Dermis microvascular lymphatic vessel endothelial cell (primary cell): ENCODE results near the gene TFDP3. TPM values are rescaled to one million over a fixed set of nuclear protein-coding genes. Genes with fewer than 3 reads are reported as not detected.

Experiments used
- DNase-seq, 2 donors: peaks; one replicate each; pipeline versions ENCODE4 v3.0.0 to v3.0.0-alpha.2; 2010; ENCODE audit warnings: low read depth in 2 of 2
- total RNA-seq: library from RNA; depleted of rRNA; stranded (reverse); fragments of >200 nt; gene quantifications from 2 replicates; pipeline ENCODE4 v1.2.1, GENCODE V29; 2014

TFDP3 gene
- total RNA-seq, 1 donor from 2014 or later: not detected

DNA sequence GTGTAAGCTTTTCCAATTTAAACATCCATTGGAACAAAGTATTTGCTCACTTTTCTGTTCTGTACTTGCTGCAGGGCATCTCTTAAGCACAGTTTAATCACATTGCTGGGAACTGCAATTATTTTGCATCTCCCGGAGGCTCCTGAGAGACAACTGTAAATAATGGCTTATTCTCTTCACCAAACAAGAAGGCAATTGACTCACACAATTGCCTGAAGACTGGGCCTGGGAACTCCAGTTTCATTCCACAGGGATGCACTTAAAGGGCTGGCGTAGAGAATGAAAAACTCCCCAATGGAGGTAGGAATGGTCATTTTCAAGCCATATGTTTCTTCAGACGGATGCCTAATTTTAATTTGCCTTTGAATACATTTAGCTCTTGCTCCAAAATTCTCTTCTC is 29.5 kb downstream of the TFDP3 start:
- DNase-seq: no peak

DNA sequence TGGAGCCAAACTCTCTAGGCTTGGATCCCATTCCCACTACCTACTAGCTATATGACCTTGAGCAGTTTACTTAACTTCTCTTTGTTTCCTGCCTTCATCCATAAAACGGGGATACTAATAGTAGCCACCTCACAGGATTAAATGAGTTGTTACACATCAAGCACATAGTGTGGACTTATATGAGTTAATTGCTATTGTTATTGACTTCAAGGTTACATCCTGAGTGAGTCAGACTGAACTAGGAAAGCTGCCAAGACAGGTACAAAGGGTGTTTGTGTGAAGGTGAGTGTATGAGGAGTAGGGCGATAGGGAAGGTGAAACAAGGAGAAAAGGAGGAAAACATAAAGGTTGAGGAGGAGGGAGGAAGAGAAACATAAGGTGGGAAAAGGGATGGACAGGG is 32.2 kb downstream of the TFDP3 start:
- DNase-seq: no peak

DNA sequence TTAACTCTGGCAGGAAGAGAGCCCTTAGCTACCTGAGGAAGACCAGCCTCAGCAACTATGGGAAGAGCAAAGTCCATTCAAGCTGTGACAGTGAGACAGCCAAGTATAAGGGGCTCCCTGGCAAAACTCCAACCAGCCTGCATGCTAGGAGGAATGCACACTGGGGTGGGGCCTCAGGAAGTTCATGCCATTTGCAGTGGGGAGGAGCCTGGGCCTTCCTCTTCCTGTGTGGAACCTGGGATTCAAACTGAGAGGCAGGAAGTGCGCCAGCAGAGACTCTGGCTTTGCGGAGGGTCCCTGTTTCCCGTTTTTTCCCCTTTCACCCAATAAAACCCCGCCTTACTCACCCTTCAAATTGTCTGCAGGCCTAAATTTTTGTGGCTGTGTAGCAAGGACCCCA is 33.0 kb downstream of the TFDP3 start:
- DNase-seq: no peak

DNA sequence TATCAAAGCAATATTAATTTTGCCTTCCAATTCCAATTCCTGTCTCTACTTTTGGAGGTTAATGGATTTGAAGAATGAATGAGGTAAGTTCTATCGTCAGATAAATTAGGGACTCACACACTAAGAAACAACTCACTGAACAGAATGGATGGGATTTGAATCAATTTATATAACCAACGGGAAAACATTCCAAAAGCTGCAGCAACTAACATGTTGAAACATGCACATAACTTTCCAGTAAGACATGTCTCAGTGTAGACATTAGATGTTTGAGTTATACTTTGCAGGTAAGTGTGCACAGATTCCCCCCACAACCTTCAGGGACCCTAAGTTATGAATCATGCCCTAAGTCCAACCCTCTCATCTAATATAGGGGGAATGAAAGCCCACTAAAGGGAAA is 34.3 kb downstream of the TFDP3 start:
- no peak for DNase-seq

DNA sequence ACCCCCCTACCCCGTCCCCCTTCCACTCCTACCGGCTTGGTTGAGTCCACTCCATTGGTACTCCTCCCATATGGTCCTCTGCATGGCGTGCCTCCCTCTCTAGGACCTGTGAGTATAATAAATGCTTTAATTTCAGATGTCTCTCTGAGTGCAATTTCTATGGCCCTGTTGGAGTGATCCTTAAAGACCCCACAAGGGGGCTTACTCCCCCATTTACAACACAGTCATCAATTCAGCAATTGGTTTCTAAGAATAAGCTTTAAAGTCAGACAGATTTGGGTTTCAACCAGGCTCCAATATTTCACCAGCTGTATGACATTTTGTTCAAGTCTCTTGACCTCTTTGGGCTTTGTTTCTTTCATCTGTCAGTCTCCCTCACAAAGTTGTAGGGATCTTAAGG is 38.7 kb downstream of the TFDP3 start:
- DNase-seq: no peak

DNA sequence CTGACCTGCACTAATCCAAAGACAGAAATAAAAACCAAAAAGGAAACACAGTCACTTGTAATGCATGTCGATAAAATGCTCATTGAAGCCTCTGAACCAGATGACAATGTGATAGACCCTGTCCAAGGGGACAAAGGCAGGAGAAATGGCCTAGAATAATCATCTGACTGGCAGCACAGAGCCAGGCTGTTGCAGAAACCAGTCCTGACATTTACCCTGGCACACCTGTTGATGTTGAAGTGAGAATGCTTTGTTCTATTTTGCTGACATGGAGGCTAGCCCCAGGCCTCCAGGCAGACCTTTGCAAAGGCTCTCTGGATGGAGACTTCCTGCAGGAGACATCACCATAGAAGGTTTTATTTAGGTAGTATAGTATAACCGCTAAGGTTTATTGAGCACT is 41.0 kb downstream of the TFDP3 start:
- no peak for DNase-seq

DNA sequence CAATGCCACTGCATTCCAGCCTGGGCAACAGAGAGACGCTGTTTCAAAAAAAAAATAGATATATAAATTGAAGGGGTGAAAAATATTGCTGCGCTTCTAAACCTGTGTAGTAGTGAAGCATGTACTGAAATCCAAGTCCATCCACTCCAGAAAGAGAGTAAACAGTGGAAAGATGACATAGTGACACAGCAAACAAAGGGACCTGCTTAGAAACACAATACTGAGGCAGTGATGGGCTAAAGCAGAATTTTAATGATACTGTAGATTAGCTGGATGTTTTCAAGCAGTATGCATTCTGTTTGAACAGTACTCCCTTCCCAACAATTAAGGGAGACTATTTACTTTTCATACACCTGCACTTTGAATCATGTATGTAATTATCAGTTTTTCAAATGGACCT is 42.5 kb downstream of the TFDP3 start:
- no peak for DNase-seq

DNA sequence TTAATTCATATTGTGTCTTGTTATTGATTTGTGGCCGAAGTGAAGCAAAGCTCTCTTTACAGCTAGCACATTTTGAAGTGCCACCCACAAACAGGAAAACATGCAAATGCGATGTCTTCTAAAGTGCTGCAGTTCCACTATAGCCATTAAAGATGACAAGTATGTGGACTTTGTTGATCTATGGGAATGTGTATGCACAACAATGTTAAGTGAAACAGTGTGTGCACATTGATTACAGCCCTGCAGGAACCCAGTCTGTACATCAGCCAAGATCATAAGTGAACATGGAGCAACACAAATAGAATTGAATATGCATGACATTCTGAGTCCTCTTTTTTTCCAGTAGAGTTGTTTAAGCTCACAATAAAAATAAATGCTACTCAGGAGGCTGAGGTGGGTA is 43.0 kb downstream of the TFDP3 start:
- DNase-seq: no peak

DNA sequence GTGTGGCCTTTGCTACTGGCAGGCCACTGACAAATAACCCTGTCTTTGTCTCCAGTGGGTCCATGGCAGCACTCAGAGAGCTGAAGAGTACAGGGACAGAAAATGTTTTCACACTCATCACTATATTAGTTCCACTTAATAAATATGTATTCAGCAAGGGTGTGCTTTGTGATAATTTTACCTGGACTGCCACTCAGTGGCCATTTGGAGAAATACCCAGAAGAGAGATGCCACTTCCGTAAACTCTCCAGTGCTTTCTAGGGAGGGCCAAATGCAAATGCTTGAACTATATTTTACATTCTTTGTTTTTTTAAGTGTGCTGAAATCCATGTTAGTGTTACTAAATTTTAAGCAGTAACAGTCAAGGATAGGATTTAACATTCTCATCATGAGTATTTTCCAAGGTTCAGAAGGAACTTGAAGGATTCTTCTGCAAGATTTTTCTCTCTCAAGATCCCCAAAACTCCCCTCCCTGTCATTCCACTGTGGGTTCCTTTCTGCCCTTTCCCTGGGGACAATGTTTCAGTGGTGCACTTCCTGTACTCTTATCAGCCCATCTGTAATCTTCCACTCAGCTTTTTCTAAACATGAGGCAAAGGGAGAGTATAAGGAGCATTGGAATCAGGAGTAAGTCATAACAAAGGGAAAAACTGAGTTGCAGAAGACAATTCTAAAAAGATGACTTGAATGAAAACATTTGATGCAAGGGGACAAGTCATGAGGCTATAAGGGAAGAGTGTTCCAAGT is 46.0 kb downstream of the TFDP3 start:
- DNase-seq: no peak

Other genes starting within 250 kb of the TFDP3 start
- gene USP26, start 121.2 kb downstream of the TFDP3 start, total RNA-seq: not detected in 2 replicates
- gene GPC4, start 197.1 kb upstream of the TFDP3 start, total RNA-seq: 0.13 TPM in 2 replicates